NCI-H2171 (cell line): ENCODE measurements around the gene CERK.
A peak's percentile ranks its signal among the peaks of the same experiment; 100 is the strongest.

Experiments used
- DNase-seq: peaks from one replicate; lab custom pipeline; 2025; lab: John Stamatoyannopoulos, UW

CERK gene

GRCh38 chr22:46699091-46699490 lies 39.0 kb downstream of the CERK start:
- DNase-seq = no peak

GRCh38 chr22:46697811-46698515 lies 40.1 kb downstream of the CERK start:
- no peak for DNase-seq

- DNase-seq = no peak
Observed at GRCh38 chr22:46696614-46697013, 41.4 kb downstream of the CERK start.

DNA sequence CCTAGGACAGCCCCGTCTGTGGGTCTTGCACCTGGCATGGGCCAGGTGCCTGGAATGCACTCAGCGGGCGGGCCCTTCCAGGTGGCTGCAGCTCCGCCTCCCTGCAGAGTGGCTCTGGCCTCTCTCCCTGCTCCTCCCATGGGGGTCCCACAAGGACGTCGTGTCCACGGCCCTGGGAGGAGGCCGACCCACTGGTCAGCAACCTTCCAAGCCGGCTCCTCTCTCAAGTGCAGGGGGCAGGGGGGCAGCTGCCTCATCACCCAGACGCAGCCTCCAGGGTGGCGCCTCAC lies 41.9 kb downstream of the CERK start:
- DNase-seq = no peak

- DNase-seq = peak; percentile 78
Observed at GRCh38 chr22:46695346-46696228, 42.5 kb downstream of the CERK start.

DNA sequence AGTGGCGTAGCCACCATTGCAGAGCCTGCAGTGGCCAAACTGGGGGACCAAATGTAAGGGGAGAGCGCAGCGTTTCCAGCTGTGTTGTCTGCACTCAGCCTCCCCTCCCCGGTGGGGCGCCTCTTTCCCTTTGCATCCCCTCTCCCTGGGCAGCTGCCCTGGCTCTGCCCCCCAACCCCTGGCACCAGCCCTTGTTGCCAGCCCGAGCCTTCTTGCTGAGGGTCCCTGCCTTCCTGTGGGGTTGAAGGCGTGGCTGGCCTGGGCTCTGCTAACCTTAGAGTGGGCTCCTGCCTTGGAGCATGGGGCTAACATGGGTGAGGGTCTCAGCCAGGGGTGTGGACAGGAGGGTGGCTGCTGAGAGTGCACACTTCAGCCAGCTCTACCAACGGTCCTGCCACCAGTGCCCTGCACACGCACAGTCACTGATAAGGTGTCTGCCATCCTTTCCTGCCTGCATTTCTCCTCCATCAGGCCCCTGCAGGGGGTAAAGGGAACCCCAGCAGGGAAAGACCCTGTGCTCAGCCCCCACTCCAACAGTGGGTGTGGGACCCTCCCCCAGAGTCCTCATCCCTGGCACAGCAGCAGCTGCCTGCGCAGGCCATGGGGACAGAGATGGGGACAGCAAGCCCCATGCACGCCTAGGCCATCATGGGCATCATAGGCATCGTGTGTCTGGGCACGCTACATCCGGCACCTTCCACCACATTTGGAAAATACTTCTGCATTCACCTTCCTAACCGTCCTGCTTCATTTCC lies 43.5 kb downstream of the CERK start:
- no peak for DNase-seq

GRCh38 chr22:46693634-46694415 lies 44.2 kb downstream of the CERK start:
- no peak for DNase-seq

DNA sequence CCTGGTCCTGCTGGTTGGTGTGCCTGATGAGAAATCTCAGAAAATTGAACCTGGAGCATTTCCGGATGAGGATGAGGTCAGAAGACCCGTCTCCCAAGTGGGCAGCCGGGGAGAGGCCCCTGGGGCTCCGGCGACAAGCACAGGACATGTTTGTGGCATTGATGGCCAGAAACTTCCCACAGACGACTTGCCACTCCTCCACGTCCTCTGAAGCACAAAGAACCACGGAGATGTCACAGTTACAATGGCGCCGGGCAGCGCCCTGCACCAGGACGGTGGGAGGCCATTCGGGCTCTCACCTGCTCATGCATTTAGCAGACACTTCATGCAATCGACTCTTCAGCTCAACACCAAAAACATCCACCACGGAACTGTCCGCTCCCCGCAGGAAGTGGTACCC lies 46.5 kb downstream of the CERK start:
- no peak for DNase-seq

- no peak for DNase-seq
Observed at GRCh38 chr22:46690146-46690545, 47.9 kb downstream of the CERK start.

- DNase-seq = no peak
Observed at GRCh38 chr22:46688949-46689348, 49.1 kb downstream of the CERK start.

DNA sequence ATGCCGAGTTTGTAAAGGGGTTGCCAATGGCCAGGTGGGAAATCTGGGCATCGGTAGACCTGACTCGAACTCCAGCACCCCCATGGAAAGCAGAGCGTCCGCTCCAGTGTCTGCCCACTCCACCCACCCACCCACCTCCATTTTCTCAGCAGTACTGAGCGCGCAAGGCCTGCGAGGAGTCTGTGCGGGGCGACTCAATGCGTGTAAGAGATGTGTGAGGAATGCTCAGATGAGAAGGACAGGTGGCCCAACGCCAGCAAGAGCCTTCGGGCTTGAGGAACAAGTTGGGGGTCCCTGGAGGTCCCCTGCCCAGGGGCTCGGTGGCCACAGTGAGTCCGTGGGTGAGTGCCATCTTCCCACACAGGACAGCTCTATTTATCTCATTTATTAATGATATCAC lies 50.6 kb downstream of the CERK start:
- no peak for DNase-seq

DNA sequence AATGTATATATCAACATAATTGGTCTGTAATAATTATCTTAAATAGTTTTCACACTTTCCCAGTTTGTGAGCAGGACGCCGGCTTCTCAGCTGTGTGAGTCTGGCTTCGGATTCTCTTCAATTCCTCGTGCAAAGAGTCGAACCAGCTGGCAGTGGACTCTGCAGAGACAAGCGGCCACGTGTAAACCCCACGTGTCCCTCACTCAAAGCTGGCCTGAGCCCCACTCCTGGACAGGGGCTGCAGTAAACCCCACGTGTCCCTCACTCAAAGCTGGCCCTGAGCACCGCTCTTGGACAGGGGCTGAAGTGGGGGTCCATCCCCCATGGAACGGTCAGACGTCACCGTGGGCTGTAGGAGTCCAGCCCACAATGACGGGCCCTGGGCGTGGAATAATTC lies 51.0 kb downstream of the CERK start:
- no peak for DNase-seq

DNA sequence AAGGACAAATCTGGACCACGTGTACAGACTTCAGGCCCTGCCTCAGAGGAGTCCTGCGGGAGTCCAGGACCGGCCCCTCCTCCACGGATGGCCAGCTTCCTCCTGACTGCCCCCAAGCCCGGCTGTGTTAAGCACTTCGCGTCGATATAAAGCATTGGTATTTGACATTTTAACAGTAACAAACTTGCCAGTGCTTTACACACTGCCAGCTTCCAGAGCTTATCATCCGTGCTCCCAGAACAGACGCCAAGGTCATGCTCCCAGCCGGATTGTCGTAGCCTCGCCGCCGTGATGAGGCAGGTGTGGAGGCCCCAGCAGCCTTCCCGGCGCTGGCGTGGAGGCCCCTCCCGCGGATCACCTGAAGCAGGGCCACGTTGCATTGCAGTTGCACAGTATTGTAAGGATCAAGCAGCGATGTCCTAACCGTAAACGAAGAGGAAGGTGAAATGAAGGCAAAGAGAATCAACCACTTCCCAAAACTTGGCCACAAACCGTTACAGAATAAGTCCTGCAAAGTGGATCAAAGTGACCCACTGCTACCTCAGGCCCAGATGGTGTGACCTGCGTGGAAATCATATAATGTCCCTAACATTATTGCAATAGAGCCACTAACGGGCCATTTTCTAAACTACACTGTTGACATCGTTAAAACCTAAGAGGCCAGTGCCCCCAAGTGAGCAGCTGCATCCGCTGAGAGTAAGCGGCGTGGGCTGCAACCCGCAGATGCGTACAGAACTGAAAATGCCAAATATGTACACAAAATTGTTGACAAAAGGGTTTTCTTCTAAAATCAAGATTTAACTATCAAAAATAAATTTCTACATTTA lies 51.6 kb downstream of the CERK start:
- no peak for DNase-seq

DNA sequence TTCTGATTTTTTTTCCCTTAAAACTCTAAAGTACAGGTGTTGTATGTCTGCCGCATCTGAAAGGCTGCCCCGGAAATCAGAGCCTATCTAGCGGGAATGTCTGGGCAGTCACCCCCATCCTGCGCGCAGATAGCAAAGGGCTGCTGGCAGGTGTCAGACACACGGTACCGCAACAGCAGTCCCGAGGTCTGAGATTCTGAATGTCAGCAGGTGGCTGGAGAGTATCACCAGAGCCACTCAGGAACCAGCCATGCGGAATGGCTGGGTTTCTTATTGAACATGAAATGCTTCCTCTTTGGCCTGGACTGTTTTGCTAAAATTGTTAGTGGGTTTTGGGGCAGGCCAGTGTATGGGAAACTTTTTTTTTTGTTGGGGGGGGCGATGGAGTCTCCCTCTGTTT lies 53.3 kb downstream of the CERK start:
- DNase-seq = peak; percentile 32

- no peak for DNase-seq
Observed at GRCh38 chr22:46682011-46682731, 55.9 kb downstream of the CERK start.

GRCh38 chr22:46681010-46681409 lies 57.0 kb downstream of the CERK start:
- no peak for DNase-seq

DNA sequence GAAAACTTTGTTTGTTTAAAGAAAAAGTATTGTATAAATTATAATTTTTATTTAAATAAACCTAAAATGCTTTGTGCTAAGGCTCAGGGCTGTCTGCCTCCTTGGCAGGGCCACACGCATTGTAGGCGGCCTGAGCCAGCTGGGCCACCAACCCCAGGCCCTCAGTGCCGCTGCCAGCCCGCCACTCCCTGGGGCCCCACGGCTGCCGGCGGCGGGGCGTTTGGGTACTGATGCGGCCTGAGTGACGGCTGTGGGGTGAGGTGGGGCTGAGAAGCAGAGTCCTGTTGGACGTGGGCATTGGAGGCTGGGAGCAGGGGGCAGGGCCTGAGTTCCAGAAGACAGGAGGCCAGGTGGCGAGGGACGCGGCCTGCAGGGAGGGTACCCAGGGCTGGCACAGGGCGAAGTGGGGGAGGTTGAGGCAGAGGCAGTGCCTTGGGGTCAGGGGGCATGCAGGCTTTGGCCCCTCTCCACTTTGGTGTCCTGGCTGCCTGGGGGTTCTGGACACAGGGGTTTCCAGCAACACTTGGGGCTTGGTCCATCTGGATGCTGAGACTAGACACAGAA lies 58.3 kb downstream of the CERK start:
- no peak for DNase-seq

DNA sequence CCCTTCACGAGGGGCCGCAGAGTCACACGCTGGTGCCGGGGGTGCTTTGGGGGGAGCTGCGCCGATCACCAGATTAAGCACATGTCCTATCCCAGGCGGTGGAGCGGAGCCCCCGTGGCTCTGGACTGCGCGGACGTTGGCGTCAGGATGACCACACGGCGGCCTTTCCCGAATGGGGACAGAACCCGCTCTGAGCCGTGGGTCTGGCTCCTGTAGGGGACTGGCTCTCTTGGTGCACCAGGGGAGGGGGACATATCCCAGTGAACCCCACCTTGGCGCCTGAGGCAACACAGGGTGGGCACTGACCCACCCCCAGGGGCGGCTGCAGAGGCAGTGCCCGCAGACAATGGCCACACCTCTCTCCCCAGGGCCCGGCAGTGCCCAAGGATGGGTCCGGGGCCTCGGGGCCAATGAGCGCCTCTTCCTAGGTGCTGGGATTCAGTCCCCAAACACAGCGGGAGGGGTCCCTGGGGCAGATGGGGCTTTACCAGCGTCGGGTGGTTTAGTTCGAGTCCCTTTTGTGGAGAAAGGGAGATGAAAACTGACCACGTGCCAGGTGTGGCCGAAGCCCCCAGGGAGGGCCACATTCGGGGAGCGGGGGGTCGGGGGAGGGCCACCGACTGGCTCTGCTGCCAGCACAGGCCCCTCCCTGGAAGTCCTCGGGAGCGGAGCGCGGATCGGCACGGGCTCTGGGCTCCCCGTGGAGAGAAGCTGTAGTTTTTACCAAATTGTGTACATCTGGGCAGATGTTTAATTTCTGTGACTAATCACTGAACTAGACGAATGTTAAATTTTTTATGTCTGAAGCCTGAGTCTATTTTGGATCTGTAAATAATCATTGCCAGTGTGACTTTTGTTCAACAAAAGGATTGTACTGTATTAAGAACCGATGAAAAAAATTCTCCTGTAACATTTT lies 59.0 kb downstream of the CERK start:
- no peak for DNase-seq

DNA sequence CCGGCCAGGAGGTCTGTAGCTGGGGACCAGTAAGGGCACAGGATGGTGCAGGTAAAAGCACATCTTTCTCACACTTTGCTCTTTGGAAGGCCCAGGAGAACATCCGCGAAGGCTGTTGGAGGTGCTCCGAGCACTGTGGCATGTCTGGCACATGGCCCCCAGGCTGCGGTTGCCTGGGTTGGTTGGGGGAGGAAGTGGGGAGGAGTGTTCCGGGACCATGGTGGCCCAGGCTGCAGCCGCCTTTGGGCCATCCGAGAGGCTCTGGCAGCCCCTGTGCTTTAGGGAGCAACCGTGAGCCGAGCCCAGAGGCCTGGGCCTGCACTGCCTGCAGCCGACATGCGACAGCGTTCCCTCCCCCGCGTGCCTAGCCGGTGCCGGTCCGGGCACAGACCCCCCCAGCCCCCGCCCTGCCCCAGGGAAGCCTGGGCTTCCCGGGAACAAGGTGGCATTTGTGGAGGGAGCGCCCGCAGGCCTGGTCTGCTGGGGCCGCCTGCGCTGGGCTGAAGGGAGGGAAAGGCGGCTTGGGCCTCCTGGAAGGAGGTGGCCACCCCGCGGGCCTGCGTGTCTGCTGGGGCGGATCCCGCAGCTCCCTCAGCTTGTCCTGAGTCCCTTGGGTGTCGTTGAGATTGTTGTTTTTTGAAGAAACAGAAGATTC lies 59.9 kb downstream of the CERK start:
- no peak for DNase-seq
